ENCODE measurements around the gene ZCCHC12. TPM values are rescaled to one million over a fixed set of nuclear protein-coding genes. Genes with fewer than 3 reads are reported as not detected.
A peak's percentile ranks its signal among the peaks of the same experiment; 100 is the strongest.
"Not testable (repeated sequence)": the region's sequence is repeated elsewhere in the genome, so short reads cannot be mapped to it uniquely, and the experiment has no call there.

ZCCHC12 gene
- not detected for polyA plus RNA-seq (2013, experiment 1 of 2; ENCODE audit: insufficient read length)
- 0.06 TPM for polyA plus RNA-seq (2013, experiment 2 of 2; ENCODE audit: insufficient read length)

DNA sequence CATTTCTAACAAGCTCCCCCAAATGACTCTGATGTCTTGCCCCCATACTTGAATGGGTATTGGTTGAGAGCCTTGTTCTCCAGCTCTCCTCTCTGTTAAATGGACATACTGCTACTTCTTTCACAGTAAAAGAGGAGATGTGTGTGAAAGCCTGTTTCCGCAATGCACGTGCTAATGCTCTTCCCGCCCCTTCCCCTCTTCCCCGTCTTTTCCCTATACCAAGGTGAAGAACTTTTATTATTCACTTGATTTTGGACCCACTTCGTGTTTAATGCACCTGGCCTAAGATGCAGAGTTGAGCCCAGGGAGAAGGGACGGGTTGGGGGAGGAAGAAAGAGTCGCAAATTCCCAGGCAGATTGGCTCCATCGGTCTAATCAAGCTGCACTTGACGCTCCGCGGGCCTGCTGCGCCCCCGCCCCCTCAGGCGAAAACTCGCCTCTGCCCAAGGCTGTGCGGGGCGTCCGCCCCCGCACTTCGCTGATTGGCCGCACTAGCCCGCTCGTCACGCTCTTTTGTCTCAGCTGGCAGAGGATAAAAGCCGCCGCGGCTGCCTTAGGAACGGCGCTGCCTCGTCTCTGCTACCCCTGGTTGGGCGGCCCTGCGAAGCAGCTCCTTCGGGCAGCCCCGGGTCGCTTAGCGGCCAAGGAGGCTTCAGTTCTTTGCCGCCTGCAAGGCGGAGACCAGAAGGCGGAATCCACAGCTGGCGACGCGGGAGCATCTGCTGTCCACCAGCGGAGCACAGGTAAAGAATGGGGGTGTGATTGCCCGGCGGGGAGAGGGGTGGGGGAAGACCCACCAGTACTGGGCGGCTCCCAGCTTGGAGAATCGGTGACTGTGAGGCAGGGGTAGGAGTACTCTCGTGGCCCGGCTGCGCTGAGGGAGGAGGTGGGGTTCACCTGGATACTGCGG lies at the start of gene ZCCHC12:
Gene ZCCHC12 (plus strand): TSS at position 562 of the 910 bp plus-strand sequence. CDS start 1,421 bp downstream, outside the sequence.
- peak; percentile 33 for DNase-seq

DNA sequence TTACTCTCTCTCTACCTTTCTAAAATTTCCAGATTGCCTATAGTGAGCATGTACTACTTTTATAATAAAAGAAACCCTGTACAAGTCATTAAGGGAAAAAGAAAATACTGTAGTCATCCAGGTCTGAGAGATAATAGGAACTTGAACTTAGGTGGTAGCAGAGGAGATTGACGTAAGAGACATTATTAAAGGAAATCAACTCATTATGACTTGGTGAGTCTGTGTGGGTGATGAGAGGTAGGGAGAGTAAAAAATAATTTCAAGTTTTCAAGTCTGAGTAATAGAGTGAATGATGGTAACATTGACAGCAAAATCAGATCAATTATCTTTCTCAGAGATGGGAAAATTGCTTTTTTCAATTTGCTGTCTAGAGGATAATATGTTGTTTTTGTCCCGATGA lies 44.0 kb upstream of the ZCCHC12 start:
- no peak for DNase-seq

DNA sequence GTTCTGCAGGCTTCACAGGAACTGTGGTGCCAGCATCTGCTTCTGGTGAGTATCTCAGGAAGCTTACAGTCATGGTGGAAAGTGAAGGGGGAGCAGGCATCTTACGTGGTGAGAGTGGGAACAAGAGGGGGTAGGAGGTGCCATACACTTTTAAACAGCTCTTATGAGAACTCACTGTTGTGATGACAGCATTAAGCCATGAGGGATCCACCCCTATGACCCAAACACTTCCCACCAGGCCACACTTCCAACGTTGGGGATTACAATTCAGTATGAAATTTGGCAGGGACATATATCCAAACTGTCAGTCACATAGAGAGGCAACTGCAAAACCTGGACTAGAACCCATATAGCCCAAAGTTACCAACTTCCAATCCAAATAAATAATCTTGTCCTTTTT lies 43.1 kb upstream of the ZCCHC12 start:
- DNase-seq = no peak

DNA sequence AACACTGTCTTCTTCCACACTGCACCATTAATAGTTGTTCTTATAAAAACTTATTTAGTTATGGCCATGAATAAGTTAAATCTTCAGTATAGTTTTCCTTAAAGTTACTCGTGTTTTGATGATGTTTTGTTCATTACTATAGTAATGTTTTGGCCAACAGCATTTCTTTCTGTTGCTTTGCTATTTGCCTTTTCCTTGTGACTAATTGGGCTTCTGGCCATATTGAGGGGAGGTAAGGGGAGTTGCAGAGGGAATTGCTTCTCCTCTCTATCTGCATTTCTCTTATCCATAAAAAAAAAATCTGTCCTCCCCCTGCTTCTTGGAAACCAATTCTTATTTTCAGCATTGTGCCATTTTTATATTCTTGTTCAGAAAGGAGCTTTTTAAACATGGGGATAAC lies 42.7 kb upstream of the ZCCHC12 start:
- peak; percentile 9 for DNase-seq

DNA sequence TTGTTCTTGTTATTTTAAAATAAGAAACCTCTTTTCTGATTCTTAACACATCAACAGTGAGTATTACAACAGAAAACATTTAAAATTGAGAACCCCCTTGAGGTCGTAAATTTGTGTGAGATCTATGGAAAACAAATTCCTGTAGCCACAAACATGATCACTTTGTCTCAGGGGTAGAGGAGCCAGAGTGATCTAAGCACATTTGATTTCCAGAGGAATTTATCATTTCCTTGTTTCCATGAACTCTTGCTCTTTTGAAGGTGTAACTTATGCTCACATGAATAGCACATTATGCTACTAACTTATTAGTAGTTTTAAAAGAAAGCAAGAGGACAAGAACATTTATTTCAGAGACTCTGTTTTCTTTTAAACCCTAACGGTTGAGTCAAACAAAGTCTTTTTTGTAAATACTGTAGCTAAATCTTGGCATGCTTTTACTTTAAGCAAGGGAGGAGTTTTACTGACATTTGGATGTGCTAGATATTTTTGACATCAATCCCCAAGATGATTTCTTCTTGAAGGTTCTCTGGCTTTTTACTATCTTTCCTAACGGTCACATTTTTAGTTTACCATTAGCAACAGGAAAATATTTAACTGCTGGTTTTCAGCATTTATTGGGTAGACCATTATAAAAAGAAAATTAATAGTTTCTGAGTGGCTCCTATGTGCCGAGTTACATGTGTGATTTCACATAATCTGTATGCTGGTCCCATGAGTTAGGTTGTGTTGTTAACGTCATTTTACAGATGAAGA lies 27.9 kb upstream of the ZCCHC12 start:
- peak; percentile 9 for DNase-seq

DNA sequence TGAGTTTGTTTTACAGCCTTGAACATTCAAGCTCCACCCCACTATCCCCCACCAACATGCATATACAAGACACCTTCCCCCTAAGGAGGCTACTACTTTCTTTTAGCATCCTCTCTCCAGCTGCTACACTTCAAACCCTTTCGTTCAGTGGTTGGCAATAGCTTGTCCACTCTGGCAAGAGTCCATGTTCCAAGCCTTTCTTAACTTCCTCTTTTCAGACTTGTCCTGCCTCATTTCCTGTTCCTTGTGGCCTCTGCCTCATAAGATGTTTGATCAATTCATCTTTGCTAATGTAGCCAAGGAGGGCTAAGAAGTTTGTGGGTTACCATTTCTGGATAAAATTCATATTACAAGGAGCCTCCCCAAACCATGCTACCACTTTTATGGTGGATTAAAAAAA lies 20.8 kb upstream of the ZCCHC12 start:
- DNase-seq = peak; percentile 9

DNA sequence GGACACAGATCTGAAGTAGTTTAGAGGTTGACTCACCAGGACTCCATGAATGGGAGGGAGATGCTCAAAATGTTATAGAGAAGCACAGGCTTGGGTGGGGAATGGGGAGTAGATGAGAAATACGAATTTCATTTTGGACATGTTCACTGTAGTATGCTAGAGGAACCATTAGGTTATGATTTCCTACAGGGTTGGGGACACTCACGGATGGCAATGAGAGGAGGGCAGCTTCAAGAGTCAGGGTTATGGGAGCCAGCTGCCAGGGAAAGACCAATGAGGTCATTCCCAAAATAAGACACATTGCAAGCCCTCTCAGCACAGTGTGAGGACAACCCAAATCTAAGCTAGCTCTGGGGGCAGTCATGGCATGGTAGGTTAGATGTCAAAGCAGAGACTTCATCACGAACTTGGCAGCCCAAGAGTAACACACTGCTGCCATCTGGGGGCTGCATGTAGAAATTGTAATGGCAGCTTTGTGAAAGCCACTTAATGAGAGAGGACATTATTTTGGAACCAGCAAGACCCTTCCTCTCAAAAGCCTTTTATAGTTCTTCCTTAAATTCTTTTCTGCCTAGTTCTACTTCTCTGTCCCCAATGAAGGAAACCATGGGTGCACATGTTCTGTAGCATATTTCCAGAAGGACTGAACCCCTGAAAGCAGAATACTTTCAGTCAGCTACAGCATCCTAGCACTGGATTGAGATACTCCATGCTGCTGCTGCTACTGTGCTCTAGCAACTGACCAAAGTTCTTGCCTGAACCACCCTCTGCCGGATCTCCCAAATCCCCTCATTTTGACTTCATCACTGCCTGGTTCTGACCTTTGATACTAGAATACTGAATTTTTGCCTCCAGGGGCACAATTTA lies 16.2 kb upstream of the ZCCHC12 start:
- peak; percentile 34 for DNase-seq

DNA sequence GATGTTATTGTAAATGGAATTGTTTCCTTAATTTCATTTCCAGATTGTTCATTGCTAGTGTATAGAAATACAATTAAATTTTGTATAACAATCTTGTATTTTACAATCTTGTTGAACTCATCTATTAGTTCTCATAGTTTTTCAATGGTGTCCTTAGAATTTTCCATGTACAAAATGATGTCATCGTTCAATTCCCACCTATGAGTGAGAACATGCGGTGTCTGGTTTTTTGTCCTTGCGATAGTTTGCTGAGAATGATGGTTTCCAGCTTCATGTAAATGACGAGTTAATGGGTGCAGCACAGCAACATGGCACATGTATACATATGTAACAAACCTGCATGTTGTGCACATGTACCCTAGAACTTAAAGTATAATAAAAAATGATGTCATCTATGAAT lies 6.4 kb upstream of the ZCCHC12 start:
- not testable (repeated sequence) for DNase-seq

DNA sequence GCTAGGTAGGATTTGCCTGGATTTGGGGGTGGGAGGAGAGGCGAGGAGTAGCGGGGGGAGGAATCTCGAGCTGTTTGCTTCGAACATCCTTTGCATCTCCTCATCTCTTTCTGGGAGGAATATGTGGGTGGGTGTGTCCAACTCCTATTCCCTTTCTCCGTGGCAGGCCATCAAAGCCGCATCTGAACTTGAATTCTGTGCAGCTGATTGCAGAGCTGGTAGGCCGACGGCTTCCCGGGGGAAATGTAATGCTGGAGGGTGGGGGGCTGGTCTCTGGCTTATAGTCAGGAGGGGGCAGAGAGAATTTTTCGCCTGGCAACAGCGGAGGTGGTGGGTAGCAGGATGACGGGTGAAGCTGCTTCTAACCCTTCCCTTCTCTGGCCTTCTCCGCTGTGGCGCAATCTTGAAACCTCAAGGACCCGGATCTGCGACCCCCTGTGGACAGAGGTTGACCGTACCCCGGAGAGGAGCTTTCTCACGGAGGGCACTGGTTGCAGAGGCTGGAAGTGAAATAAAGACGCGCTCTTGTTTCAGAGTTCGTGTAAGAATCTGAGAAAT lies 628 bp downstream of the ZCCHC12 start:
- no peak for DNase-seq

DNA sequence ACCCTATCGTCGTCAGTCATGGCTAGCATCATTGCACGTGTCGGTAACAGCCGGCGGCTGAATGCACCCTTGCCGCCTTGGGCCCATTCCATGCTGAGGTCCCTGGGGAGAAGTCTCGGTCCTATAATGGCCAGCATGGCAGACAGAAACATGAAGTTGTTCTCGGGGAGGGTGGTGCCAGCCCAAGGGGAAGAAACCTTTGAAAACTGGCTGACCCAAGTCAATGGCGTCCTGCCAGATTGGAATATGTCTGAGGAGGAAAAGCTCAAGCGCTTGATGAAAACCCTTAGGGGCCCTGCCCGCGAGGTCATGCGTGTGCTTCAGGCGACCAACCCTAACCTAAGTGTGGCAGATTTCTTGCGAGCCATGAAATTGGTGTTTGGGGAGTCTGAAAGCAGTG lies 1.6 kb downstream of the ZCCHC12 start:
- DNase-seq = no peak

DNA sequence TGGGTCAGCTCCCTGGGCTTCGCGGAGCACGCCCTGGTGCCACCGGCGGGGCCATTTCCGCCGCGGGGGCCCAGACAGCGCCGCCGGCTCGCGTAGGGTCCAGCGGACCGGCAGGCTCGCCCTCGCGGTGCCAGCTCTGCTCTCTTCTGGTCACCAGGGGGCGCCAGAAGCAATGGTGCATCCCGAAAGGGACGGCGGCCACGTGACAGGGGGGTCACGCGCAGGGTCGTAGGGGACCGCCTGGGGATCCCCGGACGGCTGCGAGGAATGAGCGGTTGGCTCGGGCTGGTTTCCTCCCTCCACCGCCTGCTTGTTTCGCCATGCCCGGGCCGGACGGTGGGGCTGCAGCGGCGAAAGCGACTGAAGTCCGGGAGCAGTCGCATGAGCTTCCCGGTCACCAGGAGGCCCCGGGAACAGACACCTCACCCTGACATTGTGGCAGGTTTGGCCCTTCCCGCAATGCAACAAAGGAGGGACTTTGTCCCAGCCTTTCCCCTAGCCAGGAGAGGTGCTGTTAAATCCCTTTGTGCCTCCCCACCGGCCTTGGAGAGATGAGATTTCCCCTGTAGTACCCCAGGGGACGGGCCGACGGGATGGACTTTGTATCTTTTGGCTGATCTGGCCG lies 15.8 kb downstream of the ZCCHC12 start:
- DNase-seq = peak; percentile 30

DNA sequence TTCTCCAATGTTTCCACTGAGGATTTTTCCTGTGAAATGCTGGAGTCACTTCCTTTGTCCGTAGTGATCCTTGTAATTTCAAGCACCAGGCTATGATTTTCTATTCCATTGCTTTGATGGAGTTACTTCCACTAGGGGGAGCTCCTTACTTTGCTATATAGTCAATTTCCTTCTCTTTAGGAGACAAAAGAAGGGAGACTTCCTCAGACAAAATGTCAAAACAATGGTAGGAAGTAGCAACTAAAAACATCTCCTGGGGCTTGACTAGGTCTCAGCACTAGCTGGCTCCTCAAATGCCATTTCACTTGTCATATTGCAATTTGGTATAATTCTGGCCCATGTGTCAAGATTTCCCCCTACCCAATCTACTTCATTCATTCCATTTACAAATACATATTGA lies 24.1 kb downstream of the ZCCHC12 start:
- peak; percentile 24 for DNase-seq

DNA sequence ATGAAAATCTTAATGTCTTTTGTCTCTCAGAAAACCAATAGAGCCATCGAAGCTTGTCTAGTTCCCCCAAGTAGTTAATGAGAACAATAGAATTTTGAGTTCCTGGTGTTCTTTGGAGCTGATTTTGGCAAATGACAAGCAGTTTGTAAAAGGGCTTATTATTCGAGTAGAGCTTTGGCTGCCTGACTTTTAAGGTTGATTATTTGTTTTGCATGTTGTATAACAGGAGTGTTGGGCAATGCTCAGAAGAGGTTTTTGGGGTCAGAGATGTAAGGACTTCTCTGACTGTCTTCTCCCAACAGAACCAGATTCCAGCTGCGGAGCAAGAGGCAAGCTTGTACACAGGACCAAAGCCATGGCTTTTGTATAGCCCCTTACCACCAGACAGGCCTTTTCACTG lies 30.0 kb downstream of the ZCCHC12 start:
- no peak for DNase-seq

DNA sequence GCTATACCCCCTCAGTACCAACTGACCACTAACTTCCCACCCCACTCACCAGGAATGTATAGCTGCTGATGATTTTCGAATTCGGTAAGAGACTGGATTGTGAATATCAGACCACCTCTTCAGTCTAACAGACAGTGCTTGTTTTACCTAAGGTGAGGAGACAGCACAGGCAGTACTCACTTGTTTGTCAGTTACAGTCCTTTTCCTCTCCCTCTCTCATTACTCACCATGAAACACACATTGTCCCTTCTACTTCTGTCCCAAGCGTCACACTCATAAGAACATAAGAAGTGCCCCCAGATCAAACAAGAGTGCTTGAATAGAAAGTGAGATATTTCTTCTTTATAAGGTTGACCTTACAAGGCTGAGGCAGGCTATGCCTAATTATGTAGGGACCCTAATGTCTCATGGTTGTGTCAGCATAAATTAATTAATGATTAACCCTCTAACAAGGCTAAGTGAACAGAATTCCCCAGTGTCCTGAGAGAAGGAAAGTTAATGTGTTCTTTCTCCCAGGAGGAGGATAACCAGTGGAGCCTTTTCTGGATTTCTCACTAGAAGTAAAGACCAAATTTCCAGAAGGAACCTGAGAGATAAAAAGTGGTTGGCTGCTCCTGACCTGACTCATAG lies 32.2 kb downstream of the ZCCHC12 start:
- no peak for DNase-seq

DNA sequence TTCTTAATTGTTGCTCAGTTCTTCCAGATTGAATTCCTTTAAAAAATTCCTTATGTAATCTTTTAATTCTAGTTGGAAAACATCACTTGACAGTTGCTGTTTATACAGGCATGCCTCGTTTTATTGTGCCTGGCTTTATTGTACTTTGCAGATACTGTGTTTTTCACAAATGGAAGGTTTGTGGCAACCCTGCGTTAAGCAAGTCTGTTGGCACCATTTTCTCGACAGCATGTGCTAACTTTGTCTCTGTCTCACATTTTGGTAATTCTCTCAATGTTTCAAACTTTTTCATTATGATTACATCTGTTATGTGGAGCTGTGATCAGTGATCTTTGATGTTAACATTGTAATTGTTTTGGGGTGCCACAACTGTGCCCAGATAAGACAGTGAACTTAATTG lies 33.4 kb downstream of the ZCCHC12 start:
- DNase-seq = no peak

DNA sequence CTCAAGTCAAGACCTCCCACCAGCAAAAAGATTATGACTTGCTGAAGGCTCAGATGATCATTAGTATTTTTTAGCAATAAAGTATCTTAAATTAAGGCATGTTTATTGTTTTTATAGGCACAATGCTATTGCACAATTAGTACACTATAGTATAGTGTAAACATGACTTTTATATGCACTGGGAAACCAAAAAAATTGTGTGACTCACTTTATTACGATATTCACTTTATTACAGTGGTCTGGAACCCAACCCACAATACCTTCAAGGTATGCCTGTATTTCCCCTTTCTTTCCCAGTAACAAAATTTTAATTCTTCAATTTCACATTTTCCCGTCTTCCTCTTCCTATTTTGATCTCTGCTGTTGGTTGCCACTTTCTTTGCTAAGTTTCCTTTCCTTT lies 37.7 kb downstream of the ZCCHC12 start:
- DNase-seq = no peak

DNA sequence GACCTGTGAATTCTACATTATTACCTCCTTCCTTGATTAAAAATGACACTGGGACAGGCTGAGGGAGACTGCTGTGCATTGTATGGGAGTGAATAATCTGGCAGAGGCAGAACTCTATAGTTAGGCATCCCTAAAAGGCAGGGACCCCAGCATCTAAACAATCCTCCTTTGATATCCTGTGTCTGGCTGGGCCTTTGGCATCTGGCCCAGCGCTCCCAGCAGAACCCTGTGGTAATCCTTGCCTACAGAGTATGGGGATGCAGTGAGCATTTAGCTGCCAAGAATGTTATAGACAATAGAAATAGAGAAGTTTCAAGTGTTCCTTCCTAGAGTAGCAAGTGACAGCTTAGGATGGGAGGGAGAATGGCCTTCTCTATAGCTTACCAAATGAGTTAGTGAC lies 38.5 kb downstream of the ZCCHC12 start:
- no peak for DNase-seq

DNA sequence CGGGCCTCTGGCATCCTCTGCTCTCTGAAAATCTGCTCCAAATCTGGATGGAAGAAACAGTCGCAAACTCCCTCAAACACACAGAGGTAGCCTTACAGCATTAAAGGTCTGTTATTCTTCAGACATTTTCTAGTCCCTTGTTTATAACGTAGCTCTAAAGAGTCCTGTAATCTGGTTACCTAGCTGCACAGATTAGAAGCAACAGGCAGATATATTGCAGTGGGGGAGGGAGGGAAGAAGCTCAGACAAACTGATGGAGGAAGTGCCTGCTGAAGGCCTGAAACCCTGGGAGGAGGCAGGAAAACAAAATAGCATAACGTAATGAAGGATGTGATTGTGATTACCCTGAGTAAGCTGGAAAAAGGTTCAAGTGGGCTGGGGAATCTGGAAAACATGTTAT lies 39.4 kb downstream of the ZCCHC12 start:
- DNase-seq = no peak

DNA sequence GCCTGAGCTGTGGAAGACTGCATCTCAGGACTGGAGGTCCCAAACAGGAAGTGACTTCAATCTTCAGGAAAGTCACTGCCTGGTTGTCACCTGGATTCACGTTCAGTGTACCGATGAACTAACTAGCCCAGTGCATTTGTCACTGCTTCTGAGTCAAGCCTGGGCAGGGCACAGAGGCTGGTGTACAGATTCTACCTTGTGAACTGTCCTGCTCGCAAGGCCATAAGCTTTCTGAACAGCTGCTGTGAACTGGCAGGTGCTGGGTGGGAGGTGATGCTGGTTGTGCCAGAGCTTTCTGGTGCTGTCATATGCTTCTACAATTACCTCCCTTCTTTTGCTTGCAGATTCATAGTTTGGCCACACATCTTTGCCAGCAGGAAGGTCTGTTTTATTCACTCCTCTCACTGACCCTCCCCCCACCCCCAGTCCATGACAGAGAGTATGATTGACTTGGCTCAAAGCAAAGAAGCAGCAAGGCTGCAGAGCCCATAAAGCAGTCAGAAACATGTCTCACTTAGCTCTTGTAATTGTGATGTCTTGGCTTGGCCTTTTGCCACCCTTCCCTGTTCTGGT lies 40.5 kb downstream of the ZCCHC12 start:
- DNase-seq = no peak

DNA sequence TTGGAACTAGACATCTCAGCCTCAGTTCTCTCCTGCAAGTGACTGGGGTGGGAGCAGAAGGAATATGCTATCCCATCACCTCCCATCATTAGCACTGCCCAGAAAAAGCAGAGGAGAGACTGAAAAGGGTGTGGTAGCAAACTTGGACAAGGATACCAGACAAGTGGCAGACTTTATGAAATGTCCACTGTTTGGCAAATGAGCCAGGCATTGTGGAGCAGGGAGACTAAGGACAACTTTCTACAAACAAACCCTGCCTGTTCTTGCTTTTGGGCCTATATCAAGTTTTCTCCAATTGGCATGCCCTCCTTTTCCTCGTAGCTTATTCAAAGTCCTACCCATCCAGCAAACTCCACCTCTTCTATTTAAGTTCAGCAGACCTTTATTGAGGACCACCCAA lies 41.6 kb downstream of the ZCCHC12 start:
- DNase-seq = no peak

DNA sequence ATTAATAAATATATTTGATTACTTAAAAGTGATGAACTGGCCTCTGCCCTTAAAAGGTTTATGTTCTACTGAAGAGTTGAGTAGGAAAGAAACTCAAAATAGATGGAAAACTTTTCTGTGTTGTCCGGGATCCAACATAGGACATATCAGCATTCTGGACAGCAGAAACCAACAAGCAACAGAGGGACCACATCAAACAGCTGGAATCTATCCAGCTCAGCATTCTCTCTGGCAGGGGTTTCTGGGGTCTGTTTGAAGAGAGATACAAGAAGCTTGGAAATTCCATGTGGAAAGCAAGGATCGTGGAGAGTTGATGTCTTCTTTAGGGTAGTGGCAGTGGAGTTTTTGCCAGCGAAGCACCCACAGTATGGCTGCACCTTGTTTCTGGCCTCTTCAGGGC lies 43.6 kb downstream of the ZCCHC12 start:
- no peak for DNase-seq

All from fibroblast of skin of abdomen (primary cell).